B cell (primary cell): ENCODE results near the gene NUP93. TPM values are rescaled to one million over a fixed set of nuclear protein-coding genes. Genes with fewer than 3 reads are reported as not detected.

Source experiments
- ATAC-seq: fragments of 200-7000 bp; cut with Tn5 transposase; one replicate; pipeline ENCODE4 v1.10.0; 2021; ENCODE audit warnings: low read depth, mild to moderate bottlenecking, moderate number of reproducible peaks, moderate library complexity
- CTCF ChIA-PET: fragments of 350-600 bp; sonication (Branson Sonifier 250); formaldehyde crosslinking; loops from one replicate; lab custom pipeline; 2021; ENCODE audit warnings: antibody characterized with exemption, inconsistent platforms; lab: Charles Lee
- POLR2A ChIA-PET: fragments of 350-600 bp; sonication (Branson Sonifier 250); formaldehyde crosslinking; loops from one replicate; lab custom pipeline; 2021; ENCODE audit warnings: antibody characterized with exemption; lab: Charles Lee
- DNase-seq: peaks from one replicate; pipeline ENCODE4 v3.0.0; 2013
- H2AFZ ChIP-seq: 2 replicates; pipeline ENCODE4 v1.6.1; 2012; ENCODE audit warnings: mild to moderate bottlenecking, low read depth, low read length; ENCODE audit not compliant: insufficient read depth, poor library complexity, severe bottlenecking
- H3K27ac ChIP-seq, 2 donors: 1 replicate in 1 of 2; 2 replicates in 1 of 2; pipeline ENCODE4 v1.5.1; 2012 to 2013; ENCODE audit warnings: low read length in 2 of 2, mild to moderate bottlenecking in 2 of 2, moderate library complexity in 1 of 2
- H3K27me3 ChIP-seq, 4 experiments: fragments of 200-600 bp in 1 of 4; sonication (generic) in 1 of 4; replicated peaks in 1 of 4; 1 replicate in 2 of 4; 2 replicates in 2 of 4; pipeline versions ENCODE4 v1.6.1 to v1.7.0; 2013 to 2016; ENCODE audit warnings: low read length in 3 of 4, mild to moderate bottlenecking in 2 of 4, mixed read lengths in 1 of 4, moderate library complexity in 1 of 4; ENCODE audit not compliant: insufficient read depth in 4 of 4, control insufficient read depth in 3 of 4; ENCODE audit errors: control extremely low read depth in 1 of 4
- H3K36me3 ChIP-seq, 2 experiments: replicated peaks in 1 of 2; 1 replicate in 1 of 2; 2 replicates in 1 of 2; pipeline versions ENCODE4 v1.6.1 to v1.7.1; 2013; ENCODE audit warnings: low read length in 1 of 2; ENCODE audit not compliant: insufficient read depth in 2 of 2, control insufficient read depth in 1 of 2; ENCODE audit errors: control extremely low read depth in 1 of 2, extremely low read depth in 1 of 2
- H3K4me1 ChIP-seq, 2 donors: fragments of 200-600 bp in 1 of 2; sonication (generic) in 1 of 2; 1 replicate in 1 of 2; 2 replicates in 1 of 2; pipeline versions ENCODE4 v1.5.1 to v1.6.1; 2013 to 2017; ENCODE audit warnings: low read length in 2 of 2; ENCODE audit not compliant: control insufficient read depth in 2 of 2, insufficient read depth in 2 of 2
- H3K4me2 ChIP-seq: replicated peaks from 2 replicates; pipeline ENCODE3; 2012; ENCODE audit warnings: mild to moderate bottlenecking, low read depth, low read length; ENCODE audit not compliant: poor library complexity, severe bottlenecking
- H3K4me3 ChIP-seq, 5 experiments: fragments of 200-600 bp in 1 of 5; sonication (generic) in 1 of 5; 1 replicate in 3 of 5; 2 replicates in 2 of 5; pipeline versions ENCODE4 v1.5.1 to v1.7.0; 2011 to 2016; ENCODE audit warnings: low read length in 4 of 5, mild to moderate bottlenecking in 4 of 5, low read depth in 2 of 5, control low read depth in 1 of 5, moderate library complexity in 1 of 5; ENCODE audit not compliant: insufficient read depth in 1 of 5; ENCODE audit errors: control extremely low read depth in 1 of 5, extremely low read depth in 1 of 5
- H3K79me2 ChIP-seq: fragments of 200-600 bp; sonication (generic); one replicate; pipeline ENCODE4 v1.6.0; 2016; ENCODE audit warnings: low read length; ENCODE audit not compliant: control insufficient read depth, insufficient read depth
- H3K9ac ChIP-seq: fragments of 200-600 bp; sonication (generic); 2 replicates; pipeline ENCODE4 v1.6.1; 2017; ENCODE audit warnings: mild to moderate bottlenecking, low read length, moderate library complexity
- H3K9me3 ChIP-seq, 3 donors: one replicate each; pipeline versions ENCODE4 v1.6.1 to v1.7.1; 2013; ENCODE audit warnings: low read length in 2 of 3; ENCODE audit not compliant: control insufficient read depth in 2 of 3, insufficient read depth in 1 of 3; ENCODE audit errors: control extremely low read depth in 1 of 3
- H4K20me1 ChIP-seq: 2 replicates; pipeline ENCODE4 v1.6.0; 2012; ENCODE audit warnings: mild to moderate bottlenecking, low read length; ENCODE audit not compliant: insufficient read depth, control insufficient read depth, poor library complexity, severe bottlenecking
- H3K27ac Mint-ChIP-seq: one replicate; pipeline ENCODE4 v1.8.0; 2021; ENCODE audit warnings: mixed read lengths
- H3K27me3 Mint-ChIP-seq: one replicate; pipeline ENCODE4 v1.8.0; 2021; ENCODE audit warnings: mixed read lengths
- H3K4me1 Mint-ChIP-seq: one replicate; pipeline ENCODE4 v1.8.0; 2021; ENCODE audit warnings: mixed read lengths
- H3K4me3 Mint-ChIP-seq: one replicate; pipeline ENCODE4 v1.8.0; 2021; ENCODE audit warnings: mixed read lengths
- H3K9me3 Mint-ChIP-seq: one replicate; pipeline ENCODE4 v1.8.0; 2022; ENCODE audit warnings: mixed read lengths; ENCODE audit not compliant: insufficient read depth
- CTCF ChIP-seq: fragments of 200-600 bp; IDR thresholded peaks from one replicate; pipeline ENCODE4 v1.8.0; 2022; ENCODE audit warnings: antibody characterized with exemption, mild to moderate bottlenecking
- EZH2 ChIP-seq: IDR thresholded peaks from 2 replicates; pipeline ENCODE4 v1.6.1; 2012; ENCODE audit warnings: borderline replicate concordance, low read depth, mild to moderate bottlenecking, moderate library complexity, low read length; ENCODE audit not compliant: insufficient read depth, poor library complexity, severe bottlenecking
- WGBS: methylation state at CpG from one replicate; pipeline ENCODE4 v1.1.5; 2013; ENCODE audit warnings: missing lambda C conversion rate; ENCODE audit not compliant: insufficient coverage; 5-methylcytosine and 5-hydroxymethylcytosine counted together
- intact Hi-C: fragments of 100-400 bp; cut with micrococcal nuclease; formaldehyde crosslinking; loops from one replicate; pipeline ENCODE4 v1.10.0; 2022
- polyA plus RNA-seq: library from polyadenylated mRNA; depleted of rRNA; stranded (reverse); fragments of >200 nt; gene quantifications from 2 replicates; pipeline ENCODE4 v1.2.3, GENCODE V29; 2012
- total RNA-seq, 2 donors: library from RNA; stranded (reverse); fragments of 120-200 nt in 1 of 2; gene quantifications; 1 replicate in 1 of 2; 2 replicates in 1 of 2; pipeline versions ENCODE4 v1.2.3 to v1.2.4, GENCODE V29; 2013 to 2022

Gene NUP93
- total and polyA plus RNA-seq, 2 donors (not counting 1 experiment from before 2014, with no cell fraction given) = 23.6 to 64.6 TPM

- Histone ChIP-seq H3K4me3 (no peak overlapping the region), H3K9ac (no peak overlapping the region), H3K27me3 (peaks cover 0 to 9% (median 3%) of the 10 kb centered on the region in 4 experiments), H3K79me2 (no peaks in the 10 kb centered on the region), H3K4me2 (no peak overlapping the region), H2AFZ (no peak overlapping the region), H3K9me3 (peaks cover 0 to 7% (median 0%) of the 10 kb centered on the region in 3 donors), H4K20me1 (no peaks in the 10 kb centered on the region), H3K4me1 (peaks cover 14 to 15% of the 10 kb centered on the region in 2 donors), H3K27ac (no peak overlapping the region), H3K36me3 (no peaks in the 10 kb centered on the region)
- POLR2A ChIA-PET = interaction anchor here (1.2 kb wide), 1 partner anchor 28 kb away, joined by 4 read pairs; no protein-coding TSS in a partner anchor
- intact Hi-C loops = loop anchor here (10.0 kb wide), 1 partner anchor 50 kb away; the partner anchor contains the start of genes MT1A and MT1M
- TF ChIP-seq EZH2 (no peak), CTCF (no peak)
- CTCF ChIA-PET = no interaction called here
- peaks cover 14% of the 10 kb centered on the region for H3K27me3 Mint-ChIP-seq
- ATAC-seq = no peak
- DNase-seq = no peak
- no peak overlapping the region for H3K27ac Mint-ChIP-seq
- H3K4me3 Mint-ChIP-seq = no peak overlapping the region
- peaks cover 2% of the 10 kb centered on the region for H3K9me3 Mint-ChIP-seq
- 81% methylated on average over 3 of the region's 4 CpGs for WGBS
- peaks cover 21% of the 10 kb centered on the region for H3K4me1 Mint-ChIP-seq
Measured at GRCh38 chr16:56684926-56685590, 44.9 kb upstream of the NUP93 start.

- intact Hi-C loops = loop anchor here (10.0 kb wide), 1 partner anchor 52 kb away; the partner anchor contains the start of genes MT1A and MT1M
- H3K9ac ChIP-seq = no peak overlapping the region
Measured at GRCh38 chr16:56686758-56687157, 43.2 kb upstream of the NUP93 start.

More at GRCh38 chr16:56686758-56687157, 43.2 kb upstream of the NUP93 start:
- DNase-seq = no peak
- ChIA-PET POLR2A (no interaction called here), CTCF (no interaction called here)
- 79% methylated on average over 4 of the region's 7 CpGs for WGBS
- Histone ChIP-seq H3K36me3 (no peaks in the 10 kb centered on the region), H3K4me2 (no peak overlapping the region), H3K79me2 (no peaks in the 10 kb centered on the region), H3K9me3 (peaks cover 0 to 12% (median 0%) of the 10 kb centered on the region in 3 donors), H3K4me3 (no peak overlapping the region), H3K27ac (no peak overlapping the region), H2AFZ (no peak overlapping the region), H3K4me1 (peaks cover 11 to 12% of the 10 kb centered on the region in 2 donors), H4K20me1 (no peaks in the 10 kb centered on the region), H3K27me3 (peaks cover 0 to 9% (median 3%) of the 10 kb centered on the region in 4 experiments)
- Mint-ChIP-seq H3K27me3 (peaks cover 19% of the 10 kb centered on the region), H3K27ac (no peak overlapping the region), H3K4me3 (no peak overlapping the region), H3K4me1 (peaks cover 16% of the 10 kb centered on the region), H3K9me3 (peaks cover 2% of the 10 kb centered on the region)
- ATAC-seq = no peak
- TF ChIP-seq CTCF (no peak), EZH2 (no peak)
